HepG2 (cell line): ENCODE measurements around the gene PDIA4. TPM values are rescaled to one million over a fixed set of nuclear protein-coding genes. Genes with fewer than 3 reads are reported as not detected.

ENCODE experiments used
- CREBL2 ChIP-seq: sonication (generic); formaldehyde crosslinking; IDR thresholded peaks from 2 replicates; pipeline ENCODE4 v1.8.1; 2023; ENCODE audit warnings: missing genetic modification reagents, mild to moderate bottlenecking, borderline replicate concordance
- E2F2 ChIP-seq: sonication (generic); formaldehyde crosslinking; IDR thresholded peaks from 2 replicates; pipeline ENCODE4 v1.4.0; 2020; ENCODE audit warnings: missing genetic modification reagents, borderline replicate concordance
- FOXM1 ChIP-seq: sonication (generic); formaldehyde crosslinking; IDR thresholded peaks from 2 replicates; pipeline ENCODE4 v1.5.0; 2020; ENCODE audit warnings: missing genetic modification reagents
- HINFP ChIP-seq: sonication (generic); formaldehyde crosslinking; IDR thresholded peaks from 2 replicates; pipeline ENCODE4 v1.4.0; 2020; ENCODE audit warnings: low read depth, mild to moderate bottlenecking, missing genetic modification reagents
- HNF4A ChIP-seq: sonication (generic); formaldehyde crosslinking; IDR thresholded peaks from 2 replicates; pipeline ENCODE4 v1.4.0; 2020; ENCODE audit warnings: missing genetic modification reagents
- MBD4 ChIP-seq: IDR thresholded peaks from 2 replicates; pipeline ENCODE4 v1.6.1; 2012; ENCODE audit warnings: low read length, inconsistent platforms, borderline replicate concordance
- MIER3 ChIP-seq: IDR thresholded peaks from 2 replicates; pipeline ENCODE4 v1.6.1; 2016; ENCODE audit warnings: missing compliant biosample characterization, borderline replicate concordance
- NFE2L1 ChIP-seq: sonication (generic); formaldehyde crosslinking; IDR thresholded peaks from 2 replicates; pipeline ENCODE4 v1.4.0; 2020; ENCODE audit warnings: missing genetic modification reagents, mild to moderate bottlenecking, borderline replicate concordance
- NR0B2 ChIP-seq: sonication (generic); formaldehyde crosslinking; IDR thresholded peaks from 2 replicates; pipeline ENCODE4 v1.4.0; 2020; ENCODE audit warnings: mild to moderate bottlenecking, missing genetic modification reagents
- RXRB ChIP-seq: IDR thresholded peaks from 2 replicates; pipeline ENCODE4 v1.6.1; 2016; ENCODE audit warnings: borderline replicate concordance, missing genetic modification reagents, missing compliant biosample characterization
- SP140L ChIP-seq: sonication (generic); formaldehyde crosslinking; IDR thresholded peaks from 2 replicates; pipeline ENCODE4 v1.4.0; 2020; ENCODE audit warnings: missing genetic modification reagents, borderline replicate concordance
- YEATS2 ChIP-seq: sonication (generic); formaldehyde crosslinking; IDR thresholded peaks from 2 replicates; pipeline ENCODE4 v1.4.0; 2020; ENCODE audit warnings: missing genetic modification reagents, borderline replicate concordance
- ZBTB37 ChIP-seq: sonication (generic); formaldehyde crosslinking; IDR thresholded peaks from 2 replicates; pipeline ENCODE4 v1.4.0; 2020; ENCODE audit warnings: mild to moderate bottlenecking, missing genetic modification reagents
- ZC3H13 ChIP-seq: sonication (generic); formaldehyde crosslinking; IDR thresholded peaks from 2 replicates; pipeline ENCODE4 v1.8.1; 2023; ENCODE audit warnings: mild to moderate bottlenecking, missing genetic modification reagents, moderate library complexity
- ZFP36L2 ChIP-seq: sonication (generic); formaldehyde crosslinking; IDR thresholded peaks from 2 replicates; pipeline ENCODE4 v1.4.0; 2020; ENCODE audit warnings: missing genetic modification reagents
- ZNF256 ChIP-seq: sonication (generic); formaldehyde crosslinking; conservative IDR thresholded peaks from 2 replicates; pipeline ENCODE4 v1.4.0; 2020; ENCODE audit warnings: missing genetic modification reagents
- ZNF317 ChIP-seq: sonication (generic); formaldehyde crosslinking; IDR thresholded peaks from 2 replicates; pipeline ENCODE4 v1.5.0; 2020; ENCODE audit warnings: mild to moderate bottlenecking, missing genetic modification reagents
- ZNF546 ChIP-seq: sonication (generic); formaldehyde crosslinking; conservative IDR thresholded peaks from 2 replicates; pipeline ENCODE4 v1.8.1; 2023; ENCODE audit warnings: mild to moderate bottlenecking, missing genetic modification reagents
- ZNF615 ChIP-seq: sonication (generic); formaldehyde crosslinking; IDR thresholded peaks from 2 replicates; pipeline ENCODE4 v1.5.0; 2020; ENCODE audit warnings: mild to moderate bottlenecking, missing genetic modification reagents, borderline replicate concordance
- ZNF773 ChIP-seq: sonication (generic); formaldehyde crosslinking; IDR thresholded peaks from 2 replicates; pipeline ENCODE4 v1.4.0; 2020; ENCODE audit warnings: missing genetic modification reagents, borderline replicate concordance
- ZNF775 ChIP-seq: sonication (generic); formaldehyde crosslinking; IDR thresholded peaks from 2 replicates; pipeline ENCODE4 v1.4.0; 2020; ENCODE audit warnings: missing genetic modification reagents, mild to moderate bottlenecking, moderate library complexity, borderline replicate concordance
- ZSCAN22 ChIP-seq: sonication (generic); formaldehyde crosslinking; IDR thresholded peaks from 2 replicates; pipeline ENCODE4 v1.4.0; 2020; ENCODE audit warnings: mild to moderate bottlenecking, missing genetic modification reagents
- ZSCAN5A ChIP-seq: sonication (generic); formaldehyde crosslinking; IDR thresholded peaks from 2 replicates; pipeline ENCODE4 v1.8.0; 2022; ENCODE audit warnings: mild to moderate bottlenecking, missing genetic modification reagents, borderline replicate concordance
- polyA plus RNA-seq, 8 experiments: library from polyadenylated mRNA; depleted of rRNA in 3 of 8; stranded (reverse) in 7 of 8; unstranded in 1 of 8; fragments of >200 nt; fragmentation: Illumina TruSeq in 4 of 8; extraction: Trizol in 4 of 8; gene quantifications; 2 replicates each; pipeline versions ENCODE4 v1.2.1 to v1.2.3, GENCODE V29; 2011 to 2016; ENCODE audit warnings: low read depth in 4 of 8, missing spikeins in 1 of 8, mixed read lengths in 1 of 8; ENCODE audit not compliant: insufficient read depth in 1 of 8
- total RNA-seq, 5 experiments: library from RNA; depleted of rRNA; stranded (reverse); fragments of >200 nt; fragmentation: Illumina TruSeq; extraction: Trizol; gene quantifications; 2 replicates each; pipeline ENCODE4 v1.2.3, GENCODE V29; 2016; ENCODE audit warnings: low read depth in 1 of 5

PDIA4 gene
- total and polyA plus RNA-seq, 2 of the 13 experiments (the other 11 are each of a cell fraction or from before 2014, with no cell fraction given), result 278 to 402 TPM

GRCh38 chr7:148983200-148984146 lies 44.8 kb downstream of the PDIA4 start (continued):
- no peak for TF ChIP-seq CREBL2
- TF ChIP-seq RXRB (CRISPR knock-in tag), result 0 out of 2 replicates have a peak, but pooled peaks have one; percentile 12
- TF ChIP-seq ZNF773 (CRISPR knock-in tag), result no peak
- TF ChIP-seq ZNF546 (CRISPR knock-in tag), result no peak
- no peak; the same call in 1 of the 2 replicates for TF ChIP-seq ZSCAN5A (CRISPR knock-in tag)
- no peak for TF ChIP-seq MIER3 (CRISPR knock-in tag)
- no peak for TF ChIP-seq E2F2 (CRISPR knock-in tag)
- no peak; the same call in 1 of the 2 replicates for TF ChIP-seq SP140L
- TF ChIP-seq MBD4, result no peak
- no peak for TF ChIP-seq ZC3H13 (CRISPR knock-in tag)
- TF ChIP-seq NR0B2, result no peak
- TF ChIP-seq FOXM1 (CRISPR knock-in tag), result no peak
- no peak for TF ChIP-seq ZNF317
- no peak for TF ChIP-seq ZSCAN22 (CRISPR knock-in tag)
- TF ChIP-seq ZNF256, result no peak
- TF ChIP-seq ZNF615 (CRISPR knock-in tag), result no peak
- TF ChIP-seq ZFP36L2 (CRISPR knock-in tag), result no peak
- no peak for TF ChIP-seq ZNF775 (CRISPR knock-in tag)
- TF ChIP-seq HNF4A (CRISPR knock-in tag), result no peak
- TF ChIP-seq NFE2L1 (CRISPR knock-in tag), result no peak
- TF ChIP-seq HINFP (CRISPR knock-in tag), result no peak
- TF ChIP-seq ZBTB37 (CRISPR knock-in tag), result no peak
- TF ChIP-seq YEATS2, result no peak; the same call in 1 of the 2 replicates
